Gastrocnemius medialis (tissue), 4 donors: ENCODE measurements around the gene SIAH3.

ENCODE experiments used
- CTCF ChIP-seq, 5 experiments: fragments of 450-650 bp in 3 of 5; fragments of 200-600 bp in 2 of 5; sonication (generic) in 2 of 5; IDR thresholded peaks in 4 of 5; conservative IDR thresholded peaks in 1 of 5; 1 replicate in 4 of 5; 2 replicates in 1 of 5; pipeline ENCODE4 v1.5.1; 2016 to 2019; ENCODE audit warnings: antibody characterized with exemption in 5 of 5, mild to moderate bottlenecking in 3 of 5, moderate library complexity in 3 of 5
- POLR2A ChIP-seq, 2 donors: fragments of 450-650 bp; IDR thresholded peaks; one replicate each; pipeline ENCODE4 v1.6.1; 2017; ENCODE audit warnings: antibody characterized with exemption in 2 of 2, mild to moderate bottlenecking in 2 of 2, moderate library complexity in 2 of 2

GRCh38 chr13:45807520-45808099 lies 43.9 kb downstream of the SIAH3 start:
- peak; percentile 21 to 66 (median 47) for TF ChIP-seq CTCF (IDR thresholded peaks at IDR 0.05 in 4 of 5, conservative IDR thresholded peaks at IDR 0.05 in 1 of 5)
- no peak for TF ChIP-seq POLR2A (IDR thresholded peaks at IDR 0.05)
